ENCODE results near the gene ABCF2.

GRCh38 chr7:151193203-151193978 lies 33.6 kb downstream of the ABCF2 start:
- TF ChIP-seq RFX5 (IDR thresholded peaks at IDR 0.05; ENCODE audit: low read length) (no peak), MAX (IDR thresholded peaks at IDR 0.05; ENCODE audit: low read depth) (no peak), EP300 (IDR thresholded peaks at IDR 0.05; ENCODE audit: borderline replicate concordance in 1 of 2, low read depth in 1 of 2, low read length in 1 of 2) (no peak), ZBTB33 (IDR thresholded peaks at IDR 0.05; ENCODE audit: borderline replicate concordance, low read depth) (no peak), RAD21 (IDR thresholded peaks at IDR 0.05; ENCODE audit: low read length) (no peak)
- TF ChIP-seq, protein P1, sequence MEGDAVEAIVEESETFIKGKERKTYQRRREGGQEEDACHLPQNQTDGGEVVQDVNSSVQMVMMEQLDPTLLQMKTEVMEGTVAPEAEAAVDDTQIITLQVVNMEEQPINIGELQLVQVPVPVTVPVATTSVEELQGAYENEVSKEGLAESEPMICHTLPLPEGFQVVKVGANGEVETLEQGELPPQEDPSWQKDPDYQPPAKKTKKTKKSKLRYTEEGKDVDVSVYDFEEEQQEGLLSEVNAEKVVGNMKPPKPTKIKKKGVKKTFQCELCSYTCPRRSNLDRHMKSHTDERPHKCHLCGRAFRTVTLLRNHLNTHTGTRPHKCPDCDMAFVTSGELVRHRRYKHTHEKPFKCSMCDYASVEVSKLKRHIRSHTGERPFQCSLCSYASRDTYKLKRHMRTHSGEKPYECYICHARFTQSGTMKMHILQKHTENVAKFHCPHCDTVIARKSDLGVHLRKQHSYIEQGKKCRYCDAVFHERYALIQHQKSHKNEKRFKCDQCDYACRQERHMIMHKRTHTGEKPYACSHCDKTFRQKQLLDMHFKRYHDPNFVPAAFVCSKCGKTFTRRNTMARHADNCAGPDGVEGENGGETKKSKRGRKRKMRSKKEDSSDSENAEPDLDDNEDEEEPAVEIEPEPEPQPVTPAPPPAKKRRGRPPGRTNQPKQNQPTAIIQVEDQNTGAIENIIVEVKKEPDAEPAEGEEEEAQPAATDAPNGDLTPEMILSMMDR (IDR thresholded peaks at IDR 0.05) = no peak

Measured in SK-N-SH (cell line).